Measurements from ENCODE around the gene TRPM7.
"Not testable (repeated sequence)": the region's sequence is repeated elsewhere in the genome, so short reads cannot be mapped to it uniquely, and the experiment has no call there.

The TRPM7 gene

GRCh38 chr15:50653156-50653743 is 33.3 kb downstream of the TRPM7 start:
- no peak for DNase-seq

DNA sequence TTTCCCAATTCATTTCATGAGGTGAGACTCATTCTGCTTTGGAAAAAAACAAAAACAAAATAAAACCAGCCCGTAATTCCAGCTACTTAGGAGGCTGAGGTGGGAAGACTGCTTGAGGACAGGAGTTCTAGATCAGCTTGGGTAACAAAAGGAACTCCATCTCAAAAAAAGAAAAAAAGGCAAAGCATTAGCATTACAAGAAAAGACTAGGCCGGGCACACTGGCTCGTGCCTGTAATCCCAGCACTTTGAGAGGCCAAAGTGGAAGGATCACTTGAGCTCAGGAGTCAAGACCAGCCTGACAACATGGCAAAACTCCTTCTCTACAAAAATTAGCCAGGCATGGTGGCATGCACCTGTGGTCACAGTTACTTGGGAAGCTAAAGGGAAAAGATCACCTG is 33.9 kb downstream of the TRPM7 start:
- DNase-seq: no peak

DNA sequence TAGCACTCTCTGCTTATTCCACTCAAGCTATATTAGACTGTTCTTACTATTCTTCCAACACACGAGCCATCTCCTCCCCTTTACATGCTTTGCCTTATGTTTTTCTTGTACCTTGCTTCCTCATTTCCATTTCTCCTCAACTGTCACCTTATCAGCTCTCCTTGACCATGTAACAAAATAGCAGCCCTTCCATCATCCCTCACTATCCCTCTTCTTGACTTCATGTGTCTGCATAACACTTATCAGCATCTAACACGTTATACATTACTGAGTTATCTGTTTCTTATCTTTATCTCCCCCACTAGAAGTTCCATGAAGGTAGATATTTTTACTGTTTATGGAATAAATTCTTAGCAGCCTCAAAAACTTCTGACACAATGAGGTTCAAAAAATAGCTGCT is 45.3 kb downstream of the TRPM7 start:
- no peak for DNase-seq

GRCh38 chr15:50636146-50636545 is 50.5 kb downstream of the TRPM7 start:
- DNase-seq: no peak

- no peak for DNase-seq
These were observed 52.9 kb downstream of the TRPM7 start for GRCh38 chr15:50633653-50634052.

DNA sequence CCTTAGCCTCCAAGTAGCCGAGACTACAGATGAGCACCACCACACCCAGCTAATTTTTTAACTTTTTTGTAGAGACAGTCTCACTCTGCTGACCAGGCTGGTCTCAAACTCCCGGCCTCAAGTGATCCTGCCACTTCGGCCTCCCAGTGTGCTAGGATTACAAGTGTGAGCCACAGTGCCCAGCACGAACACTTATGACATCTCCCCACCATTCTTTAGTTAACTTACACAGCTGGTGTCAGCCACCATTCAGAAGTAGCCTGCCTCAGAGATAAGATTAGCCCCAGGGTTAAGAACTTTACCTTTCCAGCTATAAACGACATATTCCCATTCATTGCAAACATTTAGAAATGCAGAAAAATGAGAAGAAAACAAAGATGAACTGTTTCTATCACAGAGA is 58.2 kb downstream of the TRPM7 start:
- no peak for DNase-seq

GRCh38 chr15:50627351-50628055 is 59.1 kb downstream of the TRPM7 start:
- no peak for DNase-seq

DNA sequence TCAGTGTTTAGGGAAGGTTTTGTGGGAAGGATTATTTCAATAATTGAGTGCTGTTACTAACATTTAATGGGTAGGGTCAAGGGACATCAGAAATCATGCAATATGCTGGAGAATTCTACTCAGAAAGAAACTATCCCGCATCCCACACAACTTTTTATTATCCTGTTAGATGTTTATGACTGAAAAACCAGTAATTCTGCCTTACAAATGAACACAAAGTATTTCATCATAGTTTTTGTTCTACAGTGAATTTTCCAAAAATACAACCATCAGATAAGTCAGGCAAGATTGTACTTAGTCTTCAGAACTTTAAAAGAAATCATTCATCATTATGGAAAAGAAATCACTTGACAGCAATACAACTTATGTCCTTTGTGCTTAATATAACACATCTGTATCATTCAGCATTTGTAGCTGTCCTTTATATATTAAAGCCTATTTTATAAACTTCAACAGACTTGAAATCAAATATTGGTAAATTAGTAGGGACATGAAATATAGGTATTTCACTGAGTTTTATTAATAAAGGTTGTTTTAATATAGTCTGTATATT is 61.9 kb downstream of the TRPM7 start:
- DNase-seq: no peak

DNA sequence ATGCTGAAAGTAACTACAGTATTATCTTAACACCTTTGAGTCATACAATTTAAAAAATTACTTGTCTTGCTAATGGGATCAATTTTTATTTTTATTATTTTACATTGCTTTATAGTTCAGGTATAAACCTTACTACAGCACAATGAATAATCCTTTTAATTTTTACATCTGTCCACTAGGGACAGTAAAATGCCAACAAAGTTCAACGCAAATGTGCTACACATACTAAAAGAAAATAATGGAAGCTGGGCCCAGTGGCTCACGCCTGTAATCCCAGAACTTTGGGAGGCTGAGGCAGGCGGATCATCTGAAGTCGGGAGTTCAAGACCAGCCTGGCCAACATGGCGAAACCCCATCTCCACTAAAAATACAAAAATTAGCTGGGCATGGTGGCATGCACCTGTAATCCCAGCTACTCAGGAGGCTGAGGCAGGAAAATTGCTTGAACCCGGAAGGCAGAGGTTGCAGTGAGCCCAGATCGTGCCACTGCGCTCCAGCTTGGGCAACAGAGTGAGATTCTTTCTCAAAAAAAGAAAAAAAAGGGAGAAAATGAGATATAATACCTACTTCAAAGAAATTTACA is 64.1 kb downstream of the TRPM7 start:
- DNase-seq: not testable (repeated sequence)

- DNase-seq: not testable (repeated sequence)
These were observed 69.6 kb downstream of the TRPM7 start for GRCh38 chr15:50616960-50617359.

DNA sequence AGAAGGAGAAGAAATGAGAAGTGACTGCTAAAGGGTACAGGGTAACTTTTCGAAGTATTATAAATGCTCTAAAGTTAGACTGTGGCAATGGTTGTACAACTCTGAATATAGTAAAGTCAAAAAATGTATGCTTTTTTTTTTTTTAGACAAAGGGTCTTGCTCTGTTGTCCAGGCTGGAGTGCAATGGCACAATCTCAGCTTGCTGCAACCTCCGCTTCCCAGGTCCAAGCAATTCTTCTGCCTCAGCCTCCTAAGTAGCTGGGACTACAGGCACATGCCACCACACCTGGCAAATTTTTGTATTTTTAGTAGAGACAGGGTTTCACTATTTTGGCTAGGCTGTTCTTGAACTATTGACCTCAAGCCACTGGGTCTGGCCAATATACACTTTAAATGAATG is 70.0 kb downstream of the TRPM7 start:
- DNase-seq: not testable (repeated sequence)

DNA sequence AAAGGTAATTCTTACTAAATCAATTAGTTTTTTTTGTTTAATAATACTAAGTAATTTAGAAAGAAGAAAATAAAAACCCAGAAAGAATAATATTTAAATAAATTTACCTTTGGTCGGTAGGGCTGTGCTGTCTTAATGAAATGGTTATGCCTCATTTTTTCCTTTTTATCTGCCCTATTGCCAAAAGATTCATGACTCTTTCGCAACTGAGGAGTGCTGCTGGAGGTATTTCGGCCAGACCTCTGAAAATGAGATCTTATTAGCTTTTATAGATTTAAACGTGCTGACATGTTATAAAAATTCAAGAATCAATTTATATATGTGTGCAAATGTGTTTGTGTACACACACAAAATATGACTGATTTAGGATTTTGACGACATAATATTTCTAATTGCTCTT is 73.0 kb downstream of the TRPM7 start:
- DNase-seq: no peak

DNA sequence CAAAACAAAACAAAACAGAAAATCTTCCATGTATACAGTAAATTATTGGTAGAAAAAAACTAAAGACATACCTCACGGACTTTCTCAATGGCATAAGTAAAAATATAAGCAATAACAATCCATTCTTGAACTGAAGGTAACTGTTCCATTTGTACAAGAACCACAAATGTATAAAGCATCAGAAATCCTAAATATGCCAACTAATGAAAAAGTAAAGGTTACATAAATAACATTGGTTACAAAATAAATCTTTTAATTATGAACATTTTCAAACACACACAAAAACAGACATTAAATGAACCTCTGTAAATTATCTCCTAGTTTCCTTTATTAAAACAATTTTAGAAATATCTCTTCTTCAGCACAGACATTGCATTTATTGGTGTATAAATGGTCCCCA is 79.5 kb downstream of the TRPM7 start:
- no peak for DNase-seq

DNA sequence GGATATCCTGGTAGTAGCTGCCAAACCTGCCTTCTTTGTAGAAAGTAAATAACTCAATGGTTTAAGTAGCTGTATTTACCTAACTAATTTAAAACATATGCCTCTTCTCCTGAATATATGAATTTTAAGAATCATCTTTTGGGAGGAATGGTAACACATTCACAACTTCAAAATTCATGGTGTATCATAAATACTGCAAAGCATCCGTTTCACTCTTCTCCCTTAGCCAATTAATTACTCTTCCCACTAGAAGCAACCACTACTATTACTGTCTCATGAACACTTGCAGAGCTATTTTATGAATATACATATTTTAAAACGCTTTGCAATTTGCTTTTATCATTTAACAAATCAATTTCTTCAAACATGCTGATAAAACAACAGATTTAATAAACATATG is 81.1 kb downstream of the TRPM7 start:
- no peak for DNase-seq

- not testable (repeated sequence) for DNase-seq
These were observed 84.6 kb downstream of the TRPM7 start for GRCh38 chr15:50602028-50602427.

DNA sequence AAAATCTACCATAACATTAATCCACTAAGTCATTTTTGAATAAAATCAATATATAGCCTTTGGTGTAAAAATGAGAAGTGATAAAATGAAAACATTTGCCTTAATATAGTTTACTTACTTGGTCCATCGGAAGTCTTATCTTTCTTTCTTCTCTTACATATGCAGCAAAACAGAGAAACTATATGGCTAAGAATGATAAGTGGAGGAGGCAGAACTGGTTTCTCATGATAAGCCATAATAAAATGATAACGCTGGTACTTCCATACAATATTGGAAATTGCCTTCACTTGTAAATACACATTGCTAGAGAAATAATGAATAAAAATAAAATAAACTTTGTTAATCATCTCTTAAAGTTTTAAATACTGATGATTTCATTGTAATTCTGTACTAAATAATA is 92.3 kb downstream of the TRPM7 start:
- DNase-seq: no peak

GRCh38 chr15:50593761-50594160 is 92.8 kb downstream of the TRPM7 start:
- no peak for DNase-seq

- DNase-seq: no peak
These were observed 96.3 kb downstream of the TRPM7 start for GRCh38 chr15:50590288-50590687.

- DNase-seq: no peak
These were observed 109.1 kb downstream of the TRPM7 start for GRCh38 chr15:50577492-50577891.

- DNase-seq: no peak
These were observed 110.4 kb downstream of the TRPM7 start for GRCh38 chr15:50576166-50576565.

DNA sequence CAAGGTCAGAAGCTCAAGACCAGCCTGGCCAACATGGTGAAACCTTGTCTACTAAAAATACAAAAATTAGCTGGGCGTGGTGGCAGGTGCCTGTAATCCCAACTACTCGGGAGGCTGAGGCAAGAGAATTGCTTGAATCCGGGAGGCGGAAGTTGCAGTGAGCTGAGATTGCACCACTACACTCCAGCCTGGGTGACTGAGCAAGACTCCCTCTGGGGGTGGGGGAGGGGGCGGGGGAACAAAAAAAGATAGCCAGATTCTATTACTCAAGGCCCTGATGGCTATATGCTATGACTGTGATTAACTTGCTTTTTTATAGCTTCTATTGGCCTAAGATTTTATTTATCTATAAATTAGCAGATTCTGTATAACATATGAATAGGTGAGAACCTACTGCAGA is 112.8 kb downstream of the TRPM7 start:
- DNase-seq: not testable (repeated sequence)

DNA sequence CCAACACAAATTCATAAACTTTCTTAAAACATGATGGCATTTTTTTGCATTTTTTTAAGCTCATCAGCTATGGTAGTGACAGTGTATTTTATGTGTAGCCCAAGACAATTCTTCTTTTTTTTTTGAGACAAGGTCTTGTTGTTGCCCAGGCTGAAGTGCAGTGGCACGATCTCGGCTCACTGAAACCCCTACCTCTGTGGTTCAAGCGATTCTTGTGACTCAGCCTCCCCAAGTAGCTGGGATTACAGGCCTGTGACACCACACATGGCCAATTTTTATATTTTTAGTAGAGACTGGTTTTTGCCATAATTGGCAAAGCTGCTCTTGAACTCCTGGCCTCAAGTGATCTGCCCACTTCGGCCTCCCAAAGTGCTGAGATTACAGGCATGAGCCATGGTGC is 122.8 kb downstream of the TRPM7 start:
- DNase-seq: no peak

DNA sequence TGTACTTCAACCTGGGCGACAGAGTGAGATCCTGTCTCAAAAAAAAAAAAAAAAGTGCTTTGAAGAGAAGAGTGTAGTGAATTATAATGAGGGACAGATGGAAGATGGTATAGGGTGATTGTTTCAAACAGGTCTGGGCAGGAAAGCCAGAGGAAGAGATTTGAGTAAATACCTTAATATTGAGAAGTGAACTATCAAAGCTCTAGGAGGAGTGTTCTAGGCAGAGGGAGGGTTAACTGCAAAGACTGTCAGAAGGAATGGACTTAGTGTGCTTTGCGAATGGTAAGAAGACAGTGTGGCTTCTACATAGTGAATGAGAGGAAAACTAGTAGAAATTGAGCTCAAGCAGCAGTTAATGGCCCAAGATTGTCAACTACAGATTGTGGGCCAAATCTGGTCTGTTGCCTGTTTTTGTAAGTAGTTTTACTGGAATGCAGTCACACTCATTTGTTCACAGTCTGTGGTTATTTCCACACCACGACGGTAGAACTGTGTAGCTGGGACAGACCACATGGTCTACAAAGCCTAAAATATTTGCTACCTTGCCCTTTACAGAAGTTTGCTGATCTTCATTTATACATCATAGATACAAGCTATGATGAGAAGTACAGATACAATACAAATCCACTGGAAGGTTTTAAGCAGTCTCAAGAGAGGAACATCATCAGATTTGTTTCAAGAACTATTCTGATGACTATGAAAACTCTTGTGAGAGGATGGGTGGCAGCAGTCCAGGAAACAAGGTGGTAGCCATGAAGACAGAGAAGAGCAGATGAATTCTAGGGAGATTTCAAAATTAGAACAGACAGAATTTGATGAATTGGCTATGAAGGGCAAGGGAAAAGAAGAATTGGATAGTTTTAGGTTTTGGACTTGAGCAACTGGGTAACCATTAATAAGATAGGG is 123.6 kb downstream of the TRPM7 start:
- no peak for DNase-seq
